Parietal lobe (tissue), 1 donor: ENCODE measurements around the gene UNC5A. TPM values are rescaled to one million over a fixed set of nuclear protein-coding genes. Genes with fewer than 3 reads are reported as not detected.

ENCODE experiments used
- total RNA-seq: library from RNA; depleted of rRNA; stranded (reverse); fragments of >200 nt; gene quantifications from one replicate; pipeline ENCODE4 v1.2.3, GENCODE V29; 2014

UNC5A gene
- total RNA-seq, result 11.6 TPM

GRCh38 chr5:176810081-176810597 is at the start of gene UNC5A:
Gene UNC5A (plus strand): TSS chr5:176810559. CDS start chr5:176810751, 192 bp downstream.

GRCh38 chr5:176899296-176899891 is 89.0 kb downstream of the UNC5A start, which contains the start of gene HK3:
Gene HK3 (minus strand): TSS chr5:176899346. CDS start chr5:176896159, 3,187 bp downstream.

Other genes starting within 250 kb of the UNC5A start
- gene GPRIN1, start 200.4 kb upstream of the UNC5A start, total RNA-seq, result 113 TPM
- 14.4 TPM for gene SNCB, start 180.0 kb upstream of the UNC5A start, total RNA-seq
- gene EIF4E1B, start 179.9 kb upstream of the UNC5A start, total RNA-seq, result 0.31 TPM
- gene TSPAN17, start 163.1 kb upstream of the UNC5A start, total RNA-seq, result 25.4 TPM
- gene HK3, start 88.8 kb downstream of the UNC5A start, total RNA-seq, result 0.31 TPM
- 77.3 TPM for gene UIMC1, start 196.2 kb downstream of the UNC5A start, total RNA-seq
- 60.4 TPM for gene ZNF346, start 212.1 kb downstream of the UNC5A start, total RNA-seq